ENCODE data around the gene UBE2L3. TPM values are rescaled to one million over a fixed set of nuclear protein-coding genes. Genes with fewer than 3 reads are reported as not detected.
A peak's percentile ranks its signal among the peaks of the same experiment; 100 is the strongest.

Gene UBE2L3
- total and polyA plus RNA-seq, 2 of the 13 experiments (the other 11 are each of a cell fraction or from before 2014, with no cell fraction given): 30.2 to 58.1 TPM

GRCh38 chr22:21629255-21630149 is 62.0 kb downstream of the UBE2L3 start, which contains the start of gene YDJC (continued):
- TF ChIP-seq, protein P1, sequence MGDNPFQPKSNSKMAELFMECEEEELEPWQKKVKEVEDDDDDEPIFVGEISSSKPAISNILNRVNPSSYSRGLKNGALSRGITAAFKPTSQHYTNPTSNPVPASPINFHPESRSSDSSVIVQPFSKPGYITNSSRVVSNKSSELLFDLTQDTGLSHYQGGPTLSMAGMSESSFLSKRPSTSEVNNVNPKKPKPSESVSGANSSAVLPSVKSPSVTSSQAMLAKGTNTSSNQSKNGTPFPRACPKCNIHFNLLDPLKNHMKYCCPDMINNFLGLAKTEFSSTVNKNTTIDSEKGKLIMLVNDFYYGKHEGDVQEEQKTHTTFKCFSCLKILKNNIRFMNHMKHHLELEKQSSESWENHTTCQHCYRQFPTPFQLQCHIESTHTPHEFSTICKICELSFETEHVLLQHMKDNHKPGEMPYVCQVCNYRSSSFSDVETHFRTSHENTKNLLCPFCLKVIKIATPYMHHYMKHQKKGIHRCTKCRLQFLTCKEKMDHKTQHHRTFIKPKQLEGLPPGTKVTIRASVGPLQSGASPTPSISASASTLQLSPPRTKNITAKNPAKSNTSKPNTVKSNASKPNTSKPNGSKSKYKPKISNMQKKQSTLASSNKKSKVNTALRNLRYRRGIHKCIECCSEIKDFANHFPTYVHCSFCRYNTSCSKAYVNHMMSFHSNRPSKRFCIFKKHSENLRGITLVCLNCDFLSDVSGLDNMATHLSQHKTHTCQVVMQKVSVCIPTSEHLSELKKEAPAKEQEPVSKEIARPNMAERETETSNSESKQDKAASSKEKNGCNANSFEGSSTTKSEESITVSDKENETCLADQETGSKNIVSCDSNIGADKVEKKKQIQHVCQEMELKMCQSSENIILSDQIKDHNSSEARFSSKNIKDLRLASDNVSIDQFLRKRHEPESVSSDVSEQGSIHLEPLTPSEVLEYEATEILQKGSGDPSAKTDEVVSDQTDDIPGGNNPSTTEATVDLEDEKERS (CRISPR knock-in tag; IDR thresholded peaks at IDR 0.05): peak; percentile 76; the same call in 1 of the 2 replicates
- TF ChIP-seq DR1 (CRISPR knock-in tag; IDR thresholded peaks at IDR 0.05): peak; percentile 54; the same call in 1 of the 2 replicates
- peak; percentile 95 for TF ChIP-seq HIVEP1 (CRISPR knock-in tag; IDR thresholded peaks at IDR 0.05)
- TF ChIP-seq KLF9 (CRISPR knock-in tag; IDR thresholded peaks at IDR 0.05; ENCODE audit: low read depth): 0 out of 2 replicates have a peak, but pooled peaks have one; percentile 62
- 0 out of 2 replicates have a peak, but pooled peaks have one; percentile 29 for TF ChIP-seq U2AF2 (IDR thresholded peaks at IDR 0.05; ENCODE audit: low read depth, low read length)
- TF ChIP-seq ZNF709 (CRISPR knock-in tag; IDR thresholded peaks at IDR 0.05): 0 out of 2 replicates have a peak, but pooled peaks have one; percentile 50
- TF ChIP-seq MYPOP (CRISPR knock-in tag; IDR thresholded peaks at IDR 0.05): peak; percentile 45
- TF ChIP-seq SMYD3 (CRISPR knock-in tag; IDR thresholded peaks at IDR 0.05): peak; percentile 73; the same call in 1 of the 2 replicates
- peak; percentile 94 for TF ChIP-seq MXI1 (IDR thresholded peaks at IDR 0.05; ENCODE audit: borderline replicate concordance, low read depth, low read length)
- TF ChIP-seq ZNF703 (CRISPR knock-in tag; IDR thresholded peaks at IDR 0.05; ENCODE audit: borderline replicate concordance): peak; percentile 65
- 0 out of 2 replicates have a peak, but pooled peaks have one; percentile 45 for TF ChIP-seq HOXA9 (CRISPR knock-in tag; IDR thresholded peaks at IDR 0.05; ENCODE audit: borderline replicate concordance)
- TF ChIP-seq ZNF839 (CRISPR knock-in tag; IDR thresholded peaks at IDR 0.05; ENCODE audit: borderline replicate concordance): 0 out of 2 replicates have a peak, but pooled peaks have one; percentile 69
- no peak; the same call in 1 of the 2 replicates for TF ChIP-seq HCFC1 (IDR thresholded peaks at IDR 0.05; ENCODE audit: low read depth, low read length)
- TF ChIP-seq GLI4 (CRISPR knock-in tag; IDR thresholded peaks at IDR 0.05; ENCODE audit: borderline replicate concordance): peak; percentile 59
- TF ChIP-seq, protein P2, sequence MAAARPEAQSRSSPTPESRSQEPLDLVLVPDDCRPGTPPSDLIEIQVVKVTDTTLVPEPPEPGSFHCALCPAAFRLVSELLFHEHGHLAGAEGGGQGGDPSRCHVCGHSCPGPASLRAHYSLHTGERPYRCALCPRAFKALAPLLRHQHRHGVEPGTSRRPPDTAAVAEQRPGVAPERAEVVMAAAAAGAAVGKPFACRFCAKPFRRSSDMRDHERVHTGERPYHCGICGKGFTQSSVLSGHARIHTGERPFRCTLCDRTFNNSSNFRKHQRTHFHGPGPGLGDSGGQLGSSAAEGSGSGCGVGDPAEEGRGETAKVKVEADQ (CRISPR knock-in tag; IDR thresholded peaks at IDR 0.05; ENCODE audit: borderline replicate concordance): peak; percentile 87
- TF ChIP-seq SNAI1 (CRISPR knock-in tag; IDR thresholded peaks at IDR 0.05; ENCODE audit: borderline replicate concordance): no peak
- TF ChIP-seq NFAT5 (CRISPR knock-in tag; IDR thresholded peaks at IDR 0.05): peak; percentile 96
